C1 segment of cervical spinal cord (tissue), 14 donors: ENCODE measurements around the gene PLA2G4B.

ENCODE experiments used
- DNase-seq, 14 donors: peaks; one replicate each; lab custom pipeline; 2025; lab: John Stamatoyannopoulos, UW

Gene PLA2G4B, protein sequence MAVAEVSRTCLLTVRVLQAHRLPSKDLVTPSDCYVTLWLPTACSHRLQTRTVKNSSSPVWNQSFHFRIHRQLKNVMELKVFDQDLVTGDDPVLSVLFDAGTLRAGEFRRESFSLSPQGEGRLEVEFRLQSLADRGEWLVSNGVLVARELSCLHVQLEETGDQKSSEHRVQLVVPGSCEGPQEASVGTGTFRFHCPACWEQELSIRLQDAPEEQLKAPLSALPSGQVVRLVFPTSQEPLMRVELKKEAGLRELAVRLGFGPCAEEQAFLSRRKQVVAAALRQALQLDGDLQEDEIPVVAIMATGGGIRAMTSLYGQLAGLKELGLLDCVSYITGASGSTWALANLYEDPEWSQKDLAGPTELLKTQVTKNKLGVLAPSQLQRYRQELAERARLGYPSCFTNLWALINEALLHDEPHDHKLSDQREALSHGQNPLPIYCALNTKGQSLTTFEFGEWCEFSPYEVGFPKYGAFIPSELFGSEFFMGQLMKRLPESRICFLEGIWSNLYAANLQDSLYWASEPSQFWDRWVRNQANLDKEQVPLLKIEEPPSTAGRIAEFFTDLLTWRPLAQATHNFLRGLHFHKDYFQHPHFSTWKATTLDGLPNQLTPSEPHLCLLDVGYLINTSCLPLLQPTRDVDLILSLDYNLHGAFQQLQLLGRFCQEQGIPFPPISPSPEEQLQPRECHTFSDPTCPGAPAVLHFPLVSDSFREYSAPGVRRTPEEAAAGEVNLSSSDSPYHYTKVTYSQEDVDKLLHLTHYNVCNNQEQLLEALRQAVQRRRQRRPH

DNA sequence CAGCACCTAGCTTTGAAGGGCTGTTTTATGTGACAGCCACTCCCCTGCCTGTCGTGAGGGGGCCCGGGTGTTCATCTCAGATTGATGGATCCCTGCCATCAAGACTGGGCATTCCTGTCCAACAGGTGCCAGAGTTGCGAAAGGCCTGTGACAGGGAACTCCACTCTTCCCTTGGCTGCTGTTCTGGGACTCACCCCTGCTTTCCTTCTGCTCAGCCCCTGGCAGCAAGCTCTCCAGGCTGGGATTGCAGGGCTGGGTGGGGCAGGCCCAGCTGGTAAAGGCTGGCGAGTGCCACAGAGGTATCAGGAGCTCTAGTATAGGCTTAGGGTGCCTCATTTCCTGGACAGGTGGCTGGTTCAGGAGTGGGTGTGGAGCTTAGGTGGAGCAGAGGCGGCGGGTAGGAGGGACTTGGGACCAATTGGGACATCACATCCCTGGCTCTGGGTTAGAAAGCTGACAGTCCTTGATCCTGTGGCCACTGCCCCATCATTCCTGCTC is at the start of gene PLA2G4B:
Gene PLA2G4B (plus strand): TSS at position 448 of the 498 bp plus-strand sequence. CDS start 67 bp downstream, outside the sequence.
- no peak for DNase-seq

- no peak for DNase-seq
Measured at GRCh38 chr15:41789236-41789635, 49.4 kb upstream of the PLA2G4B start.

GRCh38 chr15:41789662-41790061 is 49.0 kb upstream of the PLA2G4B start:
- DNase-seq, result no peak

DNA sequence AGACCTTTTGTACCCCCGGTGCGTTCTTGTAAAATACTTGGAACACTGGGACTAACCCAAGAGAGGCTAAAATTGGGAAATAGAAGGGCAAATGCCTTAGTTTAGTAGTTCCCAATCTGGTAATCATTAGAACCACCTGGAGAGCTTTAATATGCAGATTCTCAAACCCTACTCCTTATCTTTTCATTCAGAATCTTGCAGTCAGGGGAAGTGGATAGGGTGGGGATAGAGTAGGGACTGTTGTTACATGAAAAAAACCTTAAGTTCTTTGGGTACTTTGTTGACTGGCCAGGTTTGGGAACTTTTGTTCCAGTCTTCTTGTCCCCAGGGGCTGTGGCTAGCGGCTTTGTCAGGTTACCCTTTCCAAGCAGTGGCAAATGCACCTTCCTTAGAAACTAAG is 48.5 kb upstream of the PLA2G4B start:
- DNase-seq, result no peak

DNA sequence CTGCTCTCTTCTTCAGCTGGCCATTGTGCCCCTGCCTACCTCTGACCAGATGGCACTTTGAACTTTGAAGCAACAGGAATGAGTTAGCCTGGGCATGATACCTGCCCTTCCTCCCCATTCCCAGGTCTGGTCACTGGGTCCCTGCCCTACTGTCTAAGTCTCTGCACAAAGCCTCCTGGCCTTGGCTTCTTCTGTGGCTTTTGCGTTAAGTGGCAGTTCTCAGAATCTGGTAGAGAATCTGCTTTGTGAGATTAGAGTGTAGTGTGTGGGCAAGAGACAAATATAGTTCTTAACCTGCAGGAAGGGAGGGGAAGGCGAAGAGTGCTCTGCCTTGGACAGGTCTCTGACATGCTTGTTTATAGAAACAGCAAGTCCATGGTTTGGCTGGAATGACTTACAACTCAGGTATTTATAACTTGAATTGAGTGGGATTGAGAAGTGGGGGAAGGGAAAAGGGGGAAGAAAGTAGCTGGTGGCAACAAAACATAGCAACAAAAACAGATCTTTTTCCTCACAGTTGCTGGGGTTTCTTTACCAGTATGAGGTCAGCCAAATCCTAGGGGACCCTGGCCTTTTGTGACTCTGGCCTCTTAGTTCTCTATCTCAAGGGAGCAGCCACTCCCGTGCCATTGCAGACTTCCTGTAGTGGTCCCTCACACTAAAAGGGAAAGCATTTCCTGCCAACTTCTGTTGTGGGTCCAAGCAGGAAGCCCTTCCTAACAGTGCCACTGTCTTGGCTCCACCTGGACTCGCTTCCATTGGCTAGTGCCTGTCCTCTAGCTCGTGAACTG is 47.7 kb upstream of the PLA2G4B start:
- DNase-seq, result no peak

- no peak for DNase-seq
Measured at GRCh38 chr15:41791547-41791937, 47.1 kb upstream of the PLA2G4B start.

- DNase-seq, result no peak
Measured at GRCh38 chr15:41792000-41792637, 46.5 kb upstream of the PLA2G4B start.

DNA sequence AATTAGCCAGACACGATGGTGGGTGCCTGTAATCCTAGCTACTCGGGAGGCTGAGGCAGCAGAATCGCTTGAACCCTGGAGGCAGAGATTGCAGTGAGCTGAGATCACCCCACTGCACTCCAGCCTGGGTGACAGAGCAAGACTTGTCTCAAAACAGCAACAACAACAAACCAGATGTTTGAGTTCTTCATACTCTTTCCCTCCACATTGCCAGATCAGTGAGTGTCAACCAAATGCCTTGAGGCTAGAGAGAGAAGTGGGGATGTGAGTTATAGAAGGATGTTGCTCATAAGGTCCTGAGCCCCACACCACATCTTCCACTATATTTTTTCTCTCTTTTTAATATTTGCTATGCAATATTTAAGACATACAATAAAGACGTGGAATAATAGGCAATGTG is 44.6 kb upstream of the PLA2G4B start:
- no peak for DNase-seq

GRCh38 chr15:41795996-41796856 is 42.4 kb upstream of the PLA2G4B start:
- DNase-seq, result no peak

- no peak for DNase-seq
Measured at GRCh38 chr15:41797201-41797944, 41.3 kb upstream of the PLA2G4B start.

GRCh38 chr15:41798607-41799487 is 39.8 kb upstream of the PLA2G4B start:
- DNase-seq, result no peak

DNA sequence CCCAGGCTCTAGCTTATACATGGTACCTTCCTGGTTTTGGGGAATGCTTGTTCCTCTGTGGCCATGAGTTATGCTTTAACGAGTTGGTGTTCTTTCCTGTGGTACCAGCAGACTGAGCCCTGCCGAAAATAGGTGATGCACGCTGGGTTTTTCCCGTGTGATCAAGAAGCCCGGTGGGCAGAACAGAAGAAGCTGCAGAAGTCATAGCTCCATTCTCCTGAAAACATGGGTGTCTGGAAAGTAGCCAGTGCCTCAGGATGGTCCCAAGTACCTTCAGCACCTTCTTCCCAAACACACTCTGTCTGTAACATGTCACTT is 39.2 kb upstream of the PLA2G4B start:
- no peak for DNase-seq

DNA sequence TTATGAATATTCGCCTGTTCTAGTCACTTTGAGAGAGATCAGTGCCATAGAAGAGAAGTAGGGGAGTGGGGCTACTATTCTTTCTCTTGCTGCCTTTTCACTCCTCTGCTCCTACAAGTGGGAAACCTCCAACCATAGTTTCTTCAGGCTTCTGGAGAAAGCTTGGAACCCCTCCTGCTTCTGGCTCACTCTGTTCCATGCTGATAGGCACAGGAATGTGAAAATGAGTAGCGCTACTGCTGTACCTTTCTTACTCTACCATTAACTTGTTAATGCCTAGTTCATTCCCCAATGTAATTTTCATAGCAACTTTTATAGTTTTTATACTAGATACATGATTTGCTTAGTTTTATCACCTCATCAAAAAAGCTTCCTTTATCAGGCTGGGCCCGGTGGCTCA is 37.5 kb upstream of the PLA2G4B start:
- no peak for DNase-seq

DNA sequence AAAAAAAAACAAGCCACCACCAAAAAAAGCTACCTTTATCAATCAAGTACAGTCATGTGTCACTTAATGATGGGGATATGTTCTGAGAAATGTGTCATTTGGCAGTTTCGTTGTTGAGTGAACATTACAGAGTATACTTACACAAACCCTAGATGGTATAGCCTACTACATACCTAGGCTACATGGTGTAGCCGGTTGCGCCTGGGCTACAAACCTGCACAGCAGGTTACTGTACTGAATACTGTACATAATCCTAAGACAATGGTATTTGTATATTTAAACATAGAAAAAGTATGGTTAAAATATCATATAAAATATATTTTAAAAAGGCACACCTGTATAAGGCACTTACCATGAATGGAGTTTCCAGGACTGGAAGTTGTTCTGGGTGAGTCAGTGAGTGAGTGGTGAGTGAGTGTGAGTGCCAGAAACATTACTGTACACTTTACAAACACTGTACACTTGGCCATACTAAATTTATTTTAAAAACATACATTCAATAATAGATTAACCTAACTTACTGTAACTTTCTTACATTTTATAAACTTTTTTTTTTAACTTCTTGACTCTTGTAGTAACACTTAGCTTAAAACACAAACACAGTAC is 36.7 kb upstream of the PLA2G4B start:
- DNase-seq, result no peak

DNA sequence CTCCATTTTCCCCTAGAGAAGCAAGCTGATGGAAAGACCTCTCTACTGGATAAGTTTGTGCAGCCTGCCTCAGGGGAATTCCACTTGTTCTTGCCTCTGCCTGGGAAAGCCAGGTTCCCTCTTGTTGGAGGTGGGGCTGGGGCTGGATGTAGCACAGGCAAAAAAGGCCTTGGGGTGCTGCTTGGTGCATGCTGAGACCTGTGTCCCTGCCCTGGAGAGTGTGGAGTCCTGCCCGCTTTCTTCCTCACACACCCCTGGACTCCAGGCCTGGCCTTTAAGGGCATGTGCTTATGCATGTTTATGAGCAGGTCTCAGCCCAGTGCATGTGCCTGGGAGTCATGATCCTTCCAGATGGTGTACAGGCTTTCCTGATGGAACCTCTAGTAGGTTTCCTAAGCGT is 34.3 kb upstream of the PLA2G4B start:
- no peak for DNase-seq

GRCh38 chr15:41804916-41805666 is 33.6 kb upstream of the PLA2G4B start:
- DNase-seq, result no peak

DNA sequence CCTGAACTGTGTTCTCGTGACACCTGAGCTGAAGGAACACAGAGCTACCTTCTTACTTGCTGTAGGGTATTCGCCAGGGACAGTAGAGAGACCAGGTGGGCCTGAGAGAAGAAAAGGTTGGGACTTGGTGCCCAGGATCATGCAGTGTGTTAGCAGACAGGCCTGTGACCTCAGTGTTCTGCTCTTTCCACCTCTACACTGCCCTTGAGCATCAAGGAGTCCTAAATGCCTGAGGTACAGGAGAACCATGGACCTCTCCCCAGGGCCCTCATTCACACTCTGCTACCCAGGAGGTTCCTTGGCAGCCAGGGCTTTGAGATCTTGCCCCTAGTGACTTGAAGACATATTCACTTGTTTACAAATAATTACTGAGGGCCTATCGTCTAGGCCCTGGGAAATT is 32.9 kb upstream of the PLA2G4B start:
- no peak for DNase-seq
